Measurements from ENCODE around the gene SLC27A1. TPM values are rescaled to one million over a fixed set of nuclear protein-coding genes. Genes with fewer than 3 reads are reported as not detected.

SLC27A1 gene
- polyA plus RNA-seq, 1 of the 3 experiments (the other 2 are of a cell fraction): 15.0 TPM

- Histone ChIP-seq H3K9me2 (no peaks in the 10 kb centered on the region), H2AFZ (ENCODE audit: low read depth) (no peak overlapping the region), H3K27me3 (ENCODE audit: insufficient read depth) (no peaks in the 10 kb centered on the region), H3K4me3 (ENCODE audit: low read depth in 2 of 2, low read length in 1 of 2) (no peak overlapping the region), H3K79me2 (ENCODE audit: insufficient read depth) (no peaks in the 10 kb centered on the region), H3K4me1 (ENCODE audit: control insufficient read depth in 1 of 2, insufficient read depth in 2 of 2, low read depth in 1 of 2, low read length in 1 of 2) (no peaks in the 10 kb centered on the region), H3F3A (replicated peaks; ENCODE audit: insufficient read depth) (peaks cover 2% of the 10 kb centered on the region), H3K27ac (ENCODE audit: low read depth in 2 of 2, low read length in 1 of 2) (no peak overlapping the region), H3K9me3 (peaks cover 10% of the 10 kb centered on the region), H4K20me1 (ENCODE audit: insufficient read depth) (no peaks in the 10 kb centered on the region), H3K36me3 (replicated peaks in 1 of 2; ENCODE audit: control insufficient read depth in 1 of 2, insufficient read depth in 2 of 2, low read length in 1 of 2) (peaks cover 15 to 36% of the 10 kb centered on the region in 2 experiments), H3K4me2 (no peak overlapping the region), H3K9ac (no peak overlapping the region)
- 96% methylated on average over 14 of the region's 25 CpGs for WGBS (ENCODE audit: low lambda C conversion rate)
- ChIA-PET CTCF (interaction anchor here (1.0 to 2.0 kb wide), 2 partner anchors 12 to 335 kb away, joined by 3 to 4 read pairs; no protein-coding TSS in a partner anchor), POLR2A (no interaction called here)
- DNase-seq: no peak
- TF ChIP-seq USF1 (IDR thresholded peaks at IDR 0.05; ENCODE audit: borderline replicate concordance, low read depth) (no peak), JUND (IDR thresholded peaks at IDR 0.05) (no peak)
Observed at GRCh38 chr19:17520865-17521264, 50.5 kb downstream of the SLC27A1 start.

- H3K4me2 ChIP-seq: no peak overlapping the region
- H3K9me3 ChIP-seq: no peaks in the 10 kb centered on the region
- no peaks in the 10 kb centered on the region for H4K20me1 ChIP-seq (ENCODE audit: insufficient read depth)
- H3K9me2 ChIP-seq: no peaks in the 10 kb centered on the region
- ChIA-PET POLR2A (interaction anchor here (0.5 kb wide), 1 partner anchor 281 kb away, joined by 3 read pairs; no protein-coding TSS in a partner anchor), CTCF (interaction anchor here (1.1 kb wide), 1 partner anchor 10 kb away, joined by 3 read pairs; no protein-coding TSS in a partner anchor)
- no peak overlapping the region for H3K27ac ChIP-seq (ENCODE audit: low read depth in 2 of 2, low read length in 1 of 2)
- no peak for TF ChIP-seq MAX (IDR thresholded peaks at IDR 0.05; ENCODE audit: low read depth)
- TF ChIP-seq RXRA (IDR thresholded peaks at IDR 0.05; ENCODE audit: borderline replicate concordance, low read depth): no peak
- no peak for TF ChIP-seq RCOR1 (IDR thresholded peaks at IDR 0.05; ENCODE audit: low read length)
- no peak for TF ChIP-seq SMC3 (IDR thresholded peaks at IDR 0.05; ENCODE audit: low read depth, low read length)
- H3K4me1 ChIP-seq (ENCODE audit: control insufficient read depth in 1 of 2, insufficient read depth in 2 of 2, low read depth in 1 of 2, low read length in 1 of 2): no peaks in the 10 kb centered on the region
- no peak overlapping the region for H3K9ac ChIP-seq
- H3K27me3 ChIP-seq (ENCODE audit: insufficient read depth): no peaks in the 10 kb centered on the region
- H3K79me2 ChIP-seq (ENCODE audit: insufficient read depth): no peaks in the 10 kb centered on the region
- peaks cover 0 to 13% of the 10 kb centered on the region in 2 experiments for H3K36me3 ChIP-seq (replicated peaks in 1 of 2; ENCODE audit: control insufficient read depth in 1 of 2, insufficient read depth in 2 of 2, low read length in 1 of 2)
- no peak for DNase-seq
- no peak overlapping the region for H3K4me3 ChIP-seq (ENCODE audit: low read depth in 2 of 2, low read length in 1 of 2)
- no peak overlapping the region for H2AFZ ChIP-seq (ENCODE audit: low read depth)
- H3F3A ChIP-seq (replicated peaks; ENCODE audit: insufficient read depth): peaks cover 2% of the 10 kb centered on the region
- WGBS (ENCODE audit: low lambda C conversion rate): 62% methylated on average over 23 of the region's 24 CpGs
Observed at GRCh38 chr19:17522988-17523872, 52.9 kb downstream of the SLC27A1 start.

- CTCF ChIA-PET: no interaction called here
- WGBS (ENCODE audit: low lambda C conversion rate): 60% methylated on average over 4 of the region's 4 CpGs
- TF ChIP-seq USF1 (IDR thresholded peaks at IDR 0.05; ENCODE audit: borderline replicate concordance, low read depth): no peak
- TF ChIP-seq RAD21 (IDR thresholded peaks at IDR 0.05; ENCODE audit: low read length): no peak
- no peak for TF ChIP-seq CTCF (IDR thresholded peaks at IDR 0.05)
- TF ChIP-seq EZH2phosphoT487 (IDR thresholded peaks at IDR 0.05; ENCODE audit: borderline replicate concordance, low read depth): no peak
- TF ChIP-seq NRF1 (IDR thresholded peaks at IDR 0.05; ENCODE audit: low read depth, low read length): no peak
- TF ChIP-seq NFIC (IDR thresholded peaks at IDR 0.05; ENCODE audit: borderline replicate concordance): no peak
- TF ChIP-seq MEF2A (IDR thresholded peaks at IDR 0.05; ENCODE audit: borderline replicate concordance, low read depth): no peak
- TF ChIP-seq GABPA (IDR thresholded peaks at IDR 0.05; ENCODE audit: low read depth): no peak
- no peak for TF ChIP-seq RFX5 (IDR thresholded peaks at IDR 0.05; ENCODE audit: low read length)
- no peak for TF ChIP-seq USF2 (IDR thresholded peaks at IDR 0.05; ENCODE audit: borderline replicate concordance, low read depth, low read length)
Observed at GRCh38 chr19:17524651-17525050, 54.3 kb downstream of the SLC27A1 start.

More at GRCh38 chr19:17524651-17525050, 54.3 kb downstream of the SLC27A1 start:
- Histone ChIP-seq H3K9me3 (no peaks in the 10 kb centered on the region), H3K27me3 (ENCODE audit: insufficient read depth) (no peaks in the 10 kb centered on the region), H3K79me2 (ENCODE audit: insufficient read depth) (no peaks in the 10 kb centered on the region), H3K9me2 (no peaks in the 10 kb centered on the region), H2AFZ (ENCODE audit: low read depth) (no peak overlapping the region), H3K36me3 (replicated peaks in 1 of 2; ENCODE audit: control insufficient read depth in 1 of 2, insufficient read depth in 2 of 2, low read length in 1 of 2) (peaks cover 0 to 4% of the 10 kb centered on the region in 2 experiments), H3F3A (replicated peaks; ENCODE audit: insufficient read depth) (no peaks in the 10 kb centered on the region), H3K4me1 (ENCODE audit: control insufficient read depth in 1 of 2, insufficient read depth in 2 of 2, low read depth in 1 of 2, low read length in 1 of 2) (no peaks in the 10 kb centered on the region), H3K4me3 (ENCODE audit: low read depth in 2 of 2, low read length in 1 of 2) (no peak overlapping the region), H4K20me1 (ENCODE audit: insufficient read depth) (no peaks in the 10 kb centered on the region), H3K9ac (no peak overlapping the region), H3K27ac (ENCODE audit: low read depth in 2 of 2, low read length in 1 of 2) (no peak overlapping the region), H3K4me2 (no peak overlapping the region)
- no peak for DNase-seq
- POLR2A ChIA-PET: no interaction called here
